Suprapubic skin (tissue), 4 donors: ENCODE results near the gene TANC1. TPM values are rescaled to one million over a fixed set of nuclear protein-coding genes. Genes with fewer than 3 reads are reported as not detected.

ENCODE experiments used
- DNase-seq, 2 donors: peaks; one replicate each; pipeline ENCODE4 v3.0.0-alpha.2; 2019; ENCODE audit warnings: low spot score in 2 of 2
- H3K27ac ChIP-seq: fragments of 200-600 bp; sonication (generic); one replicate; pipeline ENCODE4 v1.5.1; 2019
- H3K27me3 ChIP-seq: fragments of 200-600 bp; sonication (generic); one replicate; pipeline ENCODE4 v1.5.1; 2019
- H3K36me3 ChIP-seq: fragments of 200-600 bp; sonication (generic); one replicate; pipeline ENCODE4 v1.5.1; 2019
- H3K4me1 ChIP-seq: fragments of 200-600 bp; sonication (generic); one replicate; pipeline ENCODE4 v1.5.1; 2019
- H3K4me3 ChIP-seq: fragments of 200-600 bp; sonication (generic); one replicate; pipeline ENCODE4 v1.5.1; 2019; ENCODE audit warnings: mild to moderate bottlenecking
- H3K9me3 ChIP-seq: fragments of 200-600 bp; sonication (generic); one replicate; pipeline ENCODE4 v1.5.1; 2019
- EP300 ChIP-seq: sonication (generic); formaldehyde crosslinking; IDR thresholded peaks from one replicate; pipeline ENCODE4 v1.6.1; 2017; ENCODE audit warnings: antibody characterized with exemption
- POLR2A ChIP-seq, 2 donors: fragments of 450-650 bp; IDR thresholded peaks; one replicate each; pipeline ENCODE4 v1.6.1; 2017; ENCODE audit warnings: antibody characterized with exemption in 2 of 2, mild to moderate bottlenecking in 2 of 2, moderate library complexity in 2 of 2
- POLR2AphosphoS5 ChIP-seq, 3 donors: sonication (generic); formaldehyde crosslinking; IDR thresholded peaks; one replicate each; pipeline ENCODE4 v1.6.1; 2017; ENCODE audit warnings: antibody characterized with exemption in 3 of 3
- WGBS: methylation state at CpG from one replicate; pipeline ENCODE4 v1.1.5; 2018; 5-methylcytosine and 5-hydroxymethylcytosine counted together
- total RNA-seq, 4 donors: library from RNA; depleted of rRNA; stranded (reverse); fragments of >200 nt; gene quantifications; one replicate each; pipeline ENCODE4 v1.1.0, GENCODE V29; 2016
- TF ChIP-seq, protein P1 (sequence below), 2 donors: fragments of 200-600 bp in 1 of 2; fragments of 450-650 bp in 1 of 2; sonication (generic) in 1 of 2; IDR thresholded peaks; one replicate each; pipeline ENCODE4 v1.5.1; 2016 to 2019; ENCODE audit warnings: antibody characterized with exemption in 2 of 2, mild to moderate bottlenecking in 1 of 2, moderate library complexity in 1 of 2

TANC1 gene
- total RNA-seq, 4 donors from 2014 or later = 57.6 to 260 (median 88.3) TPM

DNA sequence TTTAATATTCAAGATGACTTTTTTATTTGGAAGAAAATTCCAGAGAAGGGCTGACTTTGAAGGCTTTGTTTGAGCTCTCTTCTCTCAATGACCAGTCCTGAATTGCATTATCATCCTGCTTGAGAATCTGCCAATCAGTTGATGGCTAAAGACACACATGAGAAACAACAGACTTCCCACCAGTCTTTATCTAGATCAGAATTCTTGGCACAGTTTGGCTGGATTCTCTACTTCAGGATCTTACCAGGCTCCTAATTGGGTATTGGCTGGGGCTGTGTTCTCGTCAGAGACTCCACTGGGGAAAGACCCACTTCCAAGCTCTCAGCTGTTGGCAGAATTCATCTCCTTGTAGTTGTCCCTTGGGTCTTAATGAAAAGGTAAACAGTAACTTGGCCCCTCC lies 232.1 kb downstream of the TANC1 start:
- 44% methylated on average over 1 of the region's 1 CpG for WGBS
- no peak for TF ChIP-seq POLR2A (IDR thresholded peaks at IDR 0.05)
- no peak for TF ChIP-seq EP300
- TF ChIP-seq, protein P1, sequence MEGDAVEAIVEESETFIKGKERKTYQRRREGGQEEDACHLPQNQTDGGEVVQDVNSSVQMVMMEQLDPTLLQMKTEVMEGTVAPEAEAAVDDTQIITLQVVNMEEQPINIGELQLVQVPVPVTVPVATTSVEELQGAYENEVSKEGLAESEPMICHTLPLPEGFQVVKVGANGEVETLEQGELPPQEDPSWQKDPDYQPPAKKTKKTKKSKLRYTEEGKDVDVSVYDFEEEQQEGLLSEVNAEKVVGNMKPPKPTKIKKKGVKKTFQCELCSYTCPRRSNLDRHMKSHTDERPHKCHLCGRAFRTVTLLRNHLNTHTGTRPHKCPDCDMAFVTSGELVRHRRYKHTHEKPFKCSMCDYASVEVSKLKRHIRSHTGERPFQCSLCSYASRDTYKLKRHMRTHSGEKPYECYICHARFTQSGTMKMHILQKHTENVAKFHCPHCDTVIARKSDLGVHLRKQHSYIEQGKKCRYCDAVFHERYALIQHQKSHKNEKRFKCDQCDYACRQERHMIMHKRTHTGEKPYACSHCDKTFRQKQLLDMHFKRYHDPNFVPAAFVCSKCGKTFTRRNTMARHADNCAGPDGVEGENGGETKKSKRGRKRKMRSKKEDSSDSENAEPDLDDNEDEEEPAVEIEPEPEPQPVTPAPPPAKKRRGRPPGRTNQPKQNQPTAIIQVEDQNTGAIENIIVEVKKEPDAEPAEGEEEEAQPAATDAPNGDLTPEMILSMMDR (IDR thresholded peaks at IDR 0.05) = no peak
- TF ChIP-seq POLR2AphosphoS5 (IDR thresholded peaks at IDR 0.05) = no peak
- no peak overlapping the region for H3K27ac ChIP-seq
- DNase-seq = no peak
- H3K4me3 ChIP-seq = no peak overlapping the region
- no peaks in the 10 kb centered on the region for H3K27me3 ChIP-seq
- H3K9me3 ChIP-seq = no peaks in the 10 kb centered on the region
- H3K4me1 ChIP-seq = no peaks in the 10 kb centered on the region
- peaks cover 70% of the 10 kb centered on the region for H3K36me3 ChIP-seq

DNA sequence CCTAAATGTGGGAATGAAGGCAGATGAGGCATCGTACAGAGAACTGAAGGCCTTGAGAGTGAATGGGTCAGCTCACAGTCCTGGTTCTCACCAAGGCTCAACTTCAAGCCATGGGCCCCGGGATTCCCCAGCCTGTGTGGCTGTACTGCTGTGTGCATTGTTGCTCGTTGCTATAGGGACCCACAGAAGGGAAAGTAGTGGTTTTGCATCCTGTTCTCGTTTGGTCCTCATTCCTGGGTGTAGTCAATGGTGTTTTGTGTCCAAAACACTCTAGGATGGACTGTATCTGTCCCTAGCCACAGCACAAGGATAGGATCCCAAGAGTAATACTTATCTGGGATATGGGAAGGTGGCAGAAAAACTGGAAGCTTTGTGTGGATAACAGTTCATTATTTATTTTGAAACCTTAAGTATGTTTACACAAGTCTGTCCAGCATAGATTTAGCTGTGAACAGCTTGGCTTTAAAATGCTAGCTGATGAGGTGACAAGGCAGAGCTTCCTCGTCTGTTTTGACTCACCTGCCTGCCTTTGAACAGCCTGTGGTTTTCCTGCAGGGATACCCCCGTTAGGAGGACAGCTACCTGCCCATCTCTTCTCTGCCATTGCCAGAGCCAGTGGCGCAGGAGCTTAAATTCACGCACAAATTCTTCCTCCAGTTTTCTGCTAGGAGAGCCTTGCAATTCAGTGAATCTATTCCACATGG lies 233.1 kb downstream of the TANC1 start:
- Histone ChIP-seq H3K9me3 (no peaks in the 10 kb centered on the region), H3K4me3 (no peak overlapping the region), H3K36me3 (peaks cover 69% of the 10 kb centered on the region), H3K27ac (no peak overlapping the region), H3K4me1 (no peaks in the 10 kb centered on the region), H3K27me3 (no peaks in the 10 kb centered on the region)
- TF ChIP-seq, protein P1 (IDR thresholded peaks at IDR 0.05) = no peak
- TF ChIP-seq EP300 = no peak
- no peak for TF ChIP-seq POLR2A (IDR thresholded peaks at IDR 0.05)
- no peak for TF ChIP-seq POLR2AphosphoS5 (IDR thresholded peaks at IDR 0.05)
- WGBS = 73% methylated on average over 8 of the region's 8 CpGs
- DNase-seq = no peak

DNA sequence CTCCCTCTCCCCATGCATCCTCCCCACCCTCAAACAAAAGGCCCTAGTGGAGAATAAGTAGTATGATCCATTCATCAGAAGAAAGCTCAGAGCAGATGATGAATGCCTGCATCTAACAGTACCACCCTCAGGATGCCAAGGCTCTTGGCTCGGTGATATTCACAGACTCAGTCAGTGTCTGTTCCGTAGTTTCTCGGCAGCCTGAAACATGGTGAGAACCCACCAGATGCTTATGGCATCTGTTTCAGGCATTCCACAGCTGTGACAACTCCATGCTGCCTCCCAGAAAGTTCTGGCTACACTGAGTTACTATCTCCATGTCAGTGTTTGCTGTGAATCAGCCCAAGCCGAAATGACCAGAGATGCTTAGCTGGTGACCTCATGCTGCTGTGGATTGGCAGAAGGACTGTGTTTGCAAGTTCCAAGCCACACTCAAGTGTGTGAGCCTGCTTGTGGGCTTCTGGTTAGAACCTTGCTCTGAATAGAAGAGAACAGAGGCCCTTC lies 234.2 kb downstream of the TANC1 start:
- no peaks in the 10 kb centered on the region for H3K9me3 ChIP-seq
- no peak for TF ChIP-seq EP300
- no peak for TF ChIP-seq POLR2A (IDR thresholded peaks at IDR 0.05)
- H3K36me3 ChIP-seq = peaks cover 58% of the 10 kb centered on the region
- no peaks in the 10 kb centered on the region for H3K4me1 ChIP-seq
- WGBS = 57% methylated on average over 4 of the region's 4 CpGs
- no peaks in the 10 kb centered on the region for H3K27me3 ChIP-seq
- no peak overlapping the region for H3K4me3 ChIP-seq
- no peak for DNase-seq
- no peak overlapping the region for H3K27ac ChIP-seq

DNA sequence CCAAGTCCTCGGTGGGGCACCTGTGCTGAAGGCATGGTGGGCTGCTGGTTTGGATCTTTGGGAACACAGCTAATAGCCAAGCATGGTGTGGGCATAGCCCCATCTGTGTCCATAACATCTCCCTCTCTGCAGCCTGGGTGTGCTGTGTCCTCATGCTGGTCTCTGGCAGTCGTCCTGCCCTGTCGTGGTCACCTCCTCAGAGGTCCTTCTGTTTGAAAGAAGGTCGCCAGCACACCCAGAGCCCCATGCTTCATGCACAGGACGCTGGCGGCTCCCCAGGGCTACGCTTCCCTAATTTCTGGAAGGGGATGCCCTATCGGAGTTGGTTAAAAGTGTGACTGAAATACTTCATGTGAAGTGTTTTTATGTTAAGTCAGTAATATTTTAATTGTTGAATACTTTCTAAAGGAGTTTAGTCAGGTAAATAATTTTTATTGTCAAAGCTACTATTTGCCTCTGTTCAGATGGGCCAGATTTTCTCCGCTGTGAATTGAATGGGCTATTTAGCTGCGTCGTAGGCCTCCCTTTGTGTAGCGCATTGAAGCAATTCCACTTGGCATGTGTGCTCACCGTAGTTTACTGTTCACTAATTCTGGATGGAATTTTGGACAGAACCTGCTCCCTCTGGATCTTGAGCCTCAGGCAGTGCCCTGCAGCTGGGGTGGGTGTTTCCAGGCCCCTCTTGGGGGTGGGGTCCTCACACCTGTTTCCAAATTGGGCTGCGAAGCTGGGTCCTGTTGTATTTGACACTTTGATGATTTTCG lies 236.1 kb downstream of the TANC1 start:
- no peak for DNase-seq
- 90% methylated on average over 13 of the region's 15 CpGs for WGBS
- TF ChIP-seq EP300 (no peak), POLR2A (IDR thresholded peaks at IDR 0.05) (no peak), POLR2AphosphoS5 (IDR thresholded peaks at IDR 0.05) (no peak)
- TF ChIP-seq, protein P1 (IDR thresholded peaks at IDR 0.05) = no peak

DNA sequence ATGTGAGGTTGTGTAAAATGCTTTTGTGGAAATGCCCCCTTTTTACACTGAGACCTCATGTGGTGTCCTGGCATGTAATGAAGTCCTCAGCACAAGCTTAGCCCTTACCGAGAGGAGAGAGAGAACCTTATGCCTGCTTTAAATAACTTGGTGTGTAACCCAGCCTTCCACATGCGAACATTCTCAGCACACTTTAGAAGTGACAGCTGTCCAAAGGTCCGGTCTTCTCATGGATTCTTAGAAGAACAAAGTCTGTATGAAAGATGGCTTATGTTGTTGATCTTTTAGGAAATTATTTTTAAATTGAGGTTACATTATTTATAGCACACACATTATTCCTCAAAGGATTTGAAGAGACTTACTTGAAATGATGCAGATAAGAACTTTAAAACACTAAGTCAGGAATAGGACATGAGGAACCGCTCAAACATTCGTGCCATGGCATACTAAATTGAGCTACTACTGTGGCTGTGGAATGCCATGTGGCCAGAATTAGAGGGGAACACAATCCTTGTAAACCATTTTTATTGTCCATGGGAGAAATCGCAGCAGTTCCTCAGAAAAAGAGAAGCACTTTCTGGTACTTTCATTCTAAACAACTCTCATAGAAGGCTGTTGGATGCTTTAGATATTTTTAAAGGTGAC lies 238.4 kb downstream of the TANC1 start:
- Histone ChIP-seq H3K9me3 (no peaks in the 10 kb centered on the region), H3K4me1 (no peaks in the 10 kb centered on the region), H3K27me3 (no peaks in the 10 kb centered on the region), H3K27ac (no peak overlapping the region), H3K4me3 (no peak overlapping the region), H3K36me3 (peaks cover 42% of the 10 kb centered on the region)
- DNase-seq = no peak
- TF ChIP-seq EP300 (no peak), POLR2A (IDR thresholded peaks at IDR 0.05) (no peak), POLR2AphosphoS5 (IDR thresholded peaks at IDR 0.05) (no peak)
- TF ChIP-seq, protein P1 (IDR thresholded peaks at IDR 0.05) = no peak
- 79% methylated on average over 6 of the region's 6 CpGs for WGBS

More for the DNA sequence above, 236.1 kb downstream of the TANC1 start:
- Histone ChIP-seq H3K27ac (no peak overlapping the region), H3K4me3 (no peak overlapping the region), H3K36me3 (peaks cover 57% of the 10 kb centered on the region), H3K27me3 (no peaks in the 10 kb centered on the region), H3K4me1 (no peaks in the 10 kb centered on the region), H3K9me3 (no peaks in the 10 kb centered on the region)
